UCSD-AML1 (cell line): ENCODE results near the gene ASPG.

Experiments used
- DNase-seq: peaks from one replicate; lab custom pipeline; 2025; ENCODE audit not compliant: unreplicated experiment; lab: John Stamatoyannopoulos, UW

The ASPG gene

GRCh38 chr14:104075530-104076151 is 9.9 kb upstream of the ASPG start:
- DNase-seq: no peak

GRCh38 chr14:104076743-104077142 is 8.8 kb upstream of the ASPG start:
- no peak for DNase-seq

- peak; percentile 86 for DNase-seq
These were observed 7.5 kb upstream of the ASPG start for GRCh38 chr14:104078031-104078455.

- DNase-seq: no peak
These were observed 4.9 kb upstream of the ASPG start for GRCh38 chr14:104080376-104081260.

GRCh38 chr14:104081261-104081835 is 4.2 kb upstream of the ASPG start:
- DNase-seq: no peak

- DNase-seq: no peak
These were observed 3.5 kb upstream of the ASPG start for GRCh38 chr14:104081951-104082464.

- DNase-seq: no peak
These were observed 2.7 kb upstream of the ASPG start for GRCh38 chr14:104082807-104083206.

- no peak for DNase-seq
These were observed 1.1 kb upstream of the ASPG start for GRCh38 chr14:104084251-104085002.

GRCh38 chr14:104085889-104086201 is 345 bp downstream of the ASPG start:
- no peak for DNase-seq

GRCh38 chr14:104086210-104086660 is 735 bp downstream of the ASPG start:
- no peak for DNase-seq

GRCh38 chr14:104086661-104087461 is 1.4 kb downstream of the ASPG start:
- DNase-seq: no peak

GRCh38 chr14:104087505-104087904 is 2.0 kb downstream of the ASPG start:
- no peak for DNase-seq

- DNase-seq: no peak
These were observed 2.7 kb downstream of the ASPG start for GRCh38 chr14:104087981-104088850.

GRCh38 chr14:104090071-104090748 is 4.7 kb downstream of the ASPG start:
- DNase-seq: no peak

GRCh38 chr14:104091061-104091926 is 5.8 kb downstream of the ASPG start:
- DNase-seq: no peak

GRCh38 chr14:104091927-104092771 is 6.6 kb downstream of the ASPG start:
- DNase-seq: no peak

- DNase-seq: no peak
These were observed 7.4 kb downstream of the ASPG start for GRCh38 chr14:104092931-104093365.
